ENCODE results near the gene RASIP1. TPM values are rescaled to one million over a fixed set of nuclear protein-coding genes. Genes with fewer than 3 reads are reported as not detected.
A peak's percentile ranks its signal among the peaks of the same experiment; 100 is the strongest.

RASIP1 gene
- total RNA-seq, 4 donors from 2014 or later: 9.7 to 25.8 (median 14.0) TPM

- 56% methylated on average over 12 to 14 of the region's 19 CpGs for WGBS, 2 donors
- TF ChIP-seq CTCF (IDR thresholded peaks at IDR 0.05): no peak
- no peak for TF ChIP-seq POLR2A (IDR thresholded peaks at IDR 0.05)
- Histone ChIP-seq H3K27me3 (no peaks in the 10 kb centered on the region), H3K36me3 (no peaks in the 10 kb centered on the region), H3K4me1 (peaks cover 25 to 49% of the 10 kb centered on the region in 2 donors), H3K9me3 (no peaks in the 10 kb centered on the region), H3K27ac (peak overlapping the region in 1 of 3 donors; percentile 82), H3K4me3 (replicated peaks in 1 of 3) (no peak overlapping the region)
- DNase-seq: no peak
- intact Hi-C loops (cut with DNase I): no loop called here
Observed at GRCh38 chr19:48715681-48716171, 24.7 kb downstream of the RASIP1 start.

GRCh38 chr19:48714759-48715675 is 25.4 kb downstream of the RASIP1 start:
- intact Hi-C loops (cut with DNase I): loop anchor here (5.0 kb wide), 1 partner anchor 38 kb away; no protein-coding TSS in a partner anchor

GRCh38 chr19:48713864-48714755 is 26.3 kb downstream of the RASIP1 start:
- Histone ChIP-seq H3K36me3 (no peaks in the 10 kb centered on the region), H3K4me1 (peaks cover 25 to 43% of the 10 kb centered on the region in 2 donors), H3K9me3 (no peaks in the 10 kb centered on the region), H3K4me3 (replicated peaks in 1 of 3) (peak overlapping the region; percentile 35 to 73 (median 60)), H3K27ac (peak overlapping the region; percentile 82 to 89 (median 85)), H3K27me3 (no peaks in the 10 kb centered on the region)
- 1% methylated on average over 40 to 45 of the region's 67 CpGs for WGBS, 2 donors
- intact Hi-C loops (cut with DNase I): loop anchor here (5.0 kb wide), 1 partner anchor 37 kb away; no protein-coding TSS in a partner anchor
- DNase-seq: peak; percentile 99 to 100
- TF ChIP-seq CTCF (IDR thresholded peaks at IDR 0.05): no peak
- TF ChIP-seq POLR2A (IDR thresholded peaks at IDR 0.05): peak in 1 of 2 donors; percentile 55

More at GRCh38 chr19:48714759-48715675, 25.4 kb downstream of the RASIP1 start:
- Histone ChIP-seq H3K4me3 (replicated peaks in 1 of 3) (peak overlapping the region in 2 of 3 donors; percentile 35 to 40), H3K36me3 (no peaks in the 10 kb centered on the region), H3K9me3 (no peaks in the 10 kb centered on the region), H3K27ac (peak overlapping the region; percentile 82 to 89 (median 85)), H3K27me3 (no peaks in the 10 kb centered on the region), H3K4me1 (peaks cover 25 to 49% of the 10 kb centered on the region in 2 donors)
- 59 to 64% methylated on average over 21 to 25 of the region's 26 CpGs for WGBS, 2 donors
- no peak for DNase-seq
- TF ChIP-seq CTCF (IDR thresholded peaks at IDR 0.05) (no peak), POLR2A (IDR thresholded peaks at IDR 0.05) (no peak)

GRCh38 chr19:48713041-48713863 is 27.2 kb downstream of the RASIP1 start:
- no peak for DNase-seq

More at GRCh38 chr19:48713041-48713863, 27.2 kb downstream of the RASIP1 start:
- H3K9me3 ChIP-seq: no peaks in the 10 kb centered on the region
- no peaks in the 10 kb centered on the region for H3K27me3 ChIP-seq
- peaks cover 17 to 36% of the 10 kb centered on the region in 2 donors for H3K4me1 ChIP-seq
- no peak overlapping the region for H3K27ac ChIP-seq
- H3K36me3 ChIP-seq: no peaks in the 10 kb centered on the region
- peak overlapping the region; percentile 35 to 73 (median 60) for H3K4me3 ChIP-seq (replicated peaks in 1 of 3)
- WGBS, 2 donors: 19 to 21% methylated on average over 21 to 25 of the region's 25 CpGs
- TF ChIP-seq CTCF (IDR thresholded peaks at IDR 0.05) (peak in 1 of 6 experiments; percentile 5), POLR2A (IDR thresholded peaks at IDR 0.05) (no peak)
- intact Hi-C loops (cut with DNase I): loop anchor here (5.0 kb wide), 1 partner anchor 36 kb away; no protein-coding TSS in a partner anchor
